Endothelial cell of umbilical vein (primary cell): ENCODE data around the gene RGS6. TPM values are rescaled to one million over a fixed set of nuclear protein-coding genes. Genes with fewer than 3 reads are reported as not detected.

Source experiments
- BruUV-seq: library from RNA; stranded (reverse); fragments of 400-500 nt; replicated peaks from 2 replicates; lab custom pipeline; 2021; lab: Mats Ljungman, UMichigan
- CTCF ChIA-PET: fragments of 300-600, 350-600 bp; sonication (Branson Sonifier 250); formaldehyde crosslinking; loops from one replicate; lab custom pipeline; 2021; ENCODE audit warnings: antibody characterized with exemption, inconsistent platforms; lab: Charles Lee
- POLR2A ChIA-PET: fragments of 300-600, 350-600 bp; sonication (Branson Sonifier 250); formaldehyde crosslinking; loops from one replicate; lab custom pipeline; 2021; ENCODE audit warnings: antibody characterized with exemption, inconsistent platforms; lab: Charles Lee
- DNase-seq: peaks from one replicate; pipeline ENCODE4 v3.0.0-alpha.2; 2011; ENCODE audit warnings: low read depth, low spot score
- FAIRE-seq: peaks from 2 replicates; lab custom pipeline; 2011; peaks lifted over from hg19 to GRCh38; lab: Jason Lieb, UNC
- H2AFZ ChIP-seq: 2 replicates; pipeline ENCODE4 v1.6.0; 2012; ENCODE audit warnings: low read depth, low read length, control low read depth, inconsistent platforms
- H3K27ac ChIP-seq: 2 replicates; pipeline ENCODE4 v1.5.1; 2011; ENCODE audit warnings: low read depth, mild to moderate bottlenecking, control low read depth, low read length, moderate library complexity; ENCODE audit not compliant: insufficient read depth
- H3K27me3 ChIP-seq, 2 experiments: 2 replicates each; pipeline versions ENCODE4 v1.6.0 to v1.6.1; 2011; ENCODE audit warnings: low read length in 2 of 2, mixed read lengths in 1 of 2; ENCODE audit not compliant: control insufficient read depth in 2 of 2, insufficient read depth in 2 of 2
- H3K36me3 ChIP-seq, 2 experiments: 2 replicates in 1 of 2; 3 replicates in 1 of 2; pipeline ENCODE4 v1.5.1; 2011; ENCODE audit warnings: low read length in 2 of 2, mild to moderate bottlenecking in 1 of 2, moderate library complexity in 1 of 2; ENCODE audit not compliant: control insufficient read depth in 2 of 2, insufficient read depth in 2 of 2; ENCODE audit errors: extremely low read depth in 1 of 2
- H3K4me1 ChIP-seq: 3 replicates; pipeline ENCODE4 v1.5.1; 2011; ENCODE audit warnings: mild to moderate bottlenecking, low read length; ENCODE audit not compliant: control insufficient read depth, insufficient read depth; ENCODE audit errors: extremely low read depth
- H3K4me2 ChIP-seq: 2 replicates; pipeline ENCODE4 v1.6.1; 2011; ENCODE audit warnings: low read length, control low read depth, mixed read lengths; ENCODE audit not compliant: insufficient read depth
- H3K4me3 ChIP-seq, 3 experiments: fragments of 200-600 bp in 1 of 3; sonication (generic), shearing (Covaris generic) in 1 of 3; replicated peaks in 1 of 3; 2 replicates each; pipeline ENCODE4 v1.5.1; 2011 to 2016; ENCODE audit warnings: control low read depth in 3 of 3, low read length in 3 of 3, mild to moderate bottlenecking in 2 of 3, inconsistent platforms in 1 of 3, low read depth in 1 of 3, moderate library complexity in 1 of 3; ENCODE audit not compliant: insufficient read depth in 1 of 3
- H3K79me2 ChIP-seq: 2 replicates; pipeline ENCODE4 v1.6.0; 2012; ENCODE audit warnings: low read length, inconsistent platforms; ENCODE audit not compliant: control insufficient read depth, insufficient read depth
- H3K9ac ChIP-seq: replicated peaks from 2 replicates; pipeline ENCODE3; 2011; ENCODE audit warnings: low read length, control low read depth; ENCODE audit not compliant: insufficient read depth; ENCODE audit errors: extremely low read depth
- H3K9me1 ChIP-seq: replicated peaks from 3 replicates; pipeline ENCODE4 v1.6.0; 2011; ENCODE audit warnings: mild to moderate bottlenecking, low read length; ENCODE audit not compliant: control insufficient read depth, insufficient read depth; ENCODE audit errors: extremely low read depth
- H3K9me3 ChIP-seq: replicated peaks from 2 replicates; pipeline ENCODE4 v1.5.1; 2012; ENCODE audit warnings: low read length, inconsistent platforms; ENCODE audit not compliant: control insufficient read depth, insufficient read depth
- H4K20me1 ChIP-seq: replicated peaks from 2 replicates; pipeline ENCODE3; 2011; ENCODE audit warnings: mild to moderate bottlenecking, low read length; ENCODE audit not compliant: control insufficient read depth, insufficient read depth; ENCODE audit errors: extremely low read depth
- POLR2A ChIP-seq: IDR thresholded peaks from 2 replicates; pipeline ENCODE4 v1.6.1; 2012; ENCODE audit warnings: low read depth, mild to moderate bottlenecking, control low read depth, low read length
- dilution Hi-C: fragments of 300-500 bp; cut with MboI; formaldehyde crosslinking; loops from one replicate; pipeline ENCODE4 v1.15.0; 2019; ENCODE audit warnings: low sequenced_read_pairs; ENCODE audit not compliant: extremely low pct_ligation_motif_present
- intact Hi-C: fragments of 100-400 bp; cut with micrococcal nuclease; formaldehyde crosslinking; loops from one replicate; pipeline ENCODE4 v1.10.0; 2022
- polyA plus RNA-seq, 4 experiments: library from polyadenylated mRNA; depleted of rRNA in 3 of 4; stranded (reverse) in 3 of 4; unstranded in 1 of 4; fragments of >200 nt; gene quantifications; 2 replicates each; pipeline versions ENCODE4 v1.2.1 to v1.2.3, GENCODE V29; 2011 to 2012; ENCODE audit warnings: missing spikeins in 1 of 4
- total RNA-seq: library from RNA; stranded (reverse); gene quantifications from 2 replicates; pipeline ENCODE4 v1.2.3, GENCODE V29; 2021
- TF ChIP-seq, protein P1 (sequence below): IDR thresholded peaks from 2 replicates; pipeline ENCODE4 v1.6.1; 2011; ENCODE audit not compliant: insufficient read depth, insufficient read length

The RGS6 gene
- total and polyA plus RNA-seq, 2 donors (not counting 3 experiments of a cell fraction or from before 2014, with no cell fraction given): not detected

DNA sequence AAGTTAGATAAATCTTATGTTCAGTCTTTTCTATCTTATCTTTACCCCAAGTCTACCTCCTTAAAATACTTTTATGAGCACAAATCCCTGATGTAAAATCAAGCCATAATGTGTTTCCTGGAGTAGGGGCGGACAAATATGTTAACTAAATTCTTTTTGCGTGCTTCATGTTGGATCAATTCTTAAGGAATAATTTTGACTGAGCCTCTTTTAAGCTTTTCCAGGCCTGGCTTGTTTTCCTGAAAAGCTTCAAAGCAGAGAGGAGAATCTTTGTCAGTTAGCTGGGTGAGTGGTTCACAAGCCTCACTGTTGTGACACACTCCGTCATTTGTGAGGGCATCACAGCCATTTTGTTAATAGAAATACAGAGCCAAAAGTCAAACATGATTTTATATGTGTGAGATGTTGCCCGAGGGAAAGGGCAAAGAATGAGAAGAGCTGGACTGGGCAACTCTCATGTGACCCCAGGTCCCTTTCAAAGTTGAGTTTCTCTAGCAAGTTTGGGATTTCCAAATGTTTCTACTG lies 468.9 kb downstream of the RGS6 start:
- Histone ChIP-seq H4K20me1 (no peaks in the 10 kb centered on the region), H3K79me2 (no peaks in the 10 kb centered on the region), H3K4me2 (no peak overlapping the region), H3K9ac (no peak overlapping the region), H3K4me1 (no peaks in the 10 kb centered on the region), H3K27me3 (no peaks in the 10 kb centered on the region), H3K36me3 (no peaks in the 10 kb centered on the region), H3K27ac (no peak overlapping the region), H2AFZ (no peak overlapping the region), H3K4me3 (no peak overlapping the region), H3K9me3 (no peaks in the 10 kb centered on the region), H3K9me1 (no peaks in the 10 kb centered on the region)
- dilution Hi-C loops: no loop called here
- TF ChIP-seq, protein P1, sequence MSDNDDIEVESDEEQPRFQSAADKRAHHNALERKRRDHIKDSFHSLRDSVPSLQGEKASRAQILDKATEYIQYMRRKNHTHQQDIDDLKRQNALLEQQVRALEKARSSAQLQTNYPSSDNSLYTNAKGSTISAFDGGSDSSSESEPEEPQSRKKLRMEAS: no peak
- FAIRE-seq (no peak), DNase-seq (no peak)
- BruUV-seq: no TSS peak
- ChIA-PET POLR2A (no interaction called here), CTCF (interaction anchor here (0.6 kb wide), 1 partner anchor 1783 kb away, joined by 3 read pairs; no protein-coding TSS in a partner anchor)
- intact Hi-C loops: no loop called here

DNA sequence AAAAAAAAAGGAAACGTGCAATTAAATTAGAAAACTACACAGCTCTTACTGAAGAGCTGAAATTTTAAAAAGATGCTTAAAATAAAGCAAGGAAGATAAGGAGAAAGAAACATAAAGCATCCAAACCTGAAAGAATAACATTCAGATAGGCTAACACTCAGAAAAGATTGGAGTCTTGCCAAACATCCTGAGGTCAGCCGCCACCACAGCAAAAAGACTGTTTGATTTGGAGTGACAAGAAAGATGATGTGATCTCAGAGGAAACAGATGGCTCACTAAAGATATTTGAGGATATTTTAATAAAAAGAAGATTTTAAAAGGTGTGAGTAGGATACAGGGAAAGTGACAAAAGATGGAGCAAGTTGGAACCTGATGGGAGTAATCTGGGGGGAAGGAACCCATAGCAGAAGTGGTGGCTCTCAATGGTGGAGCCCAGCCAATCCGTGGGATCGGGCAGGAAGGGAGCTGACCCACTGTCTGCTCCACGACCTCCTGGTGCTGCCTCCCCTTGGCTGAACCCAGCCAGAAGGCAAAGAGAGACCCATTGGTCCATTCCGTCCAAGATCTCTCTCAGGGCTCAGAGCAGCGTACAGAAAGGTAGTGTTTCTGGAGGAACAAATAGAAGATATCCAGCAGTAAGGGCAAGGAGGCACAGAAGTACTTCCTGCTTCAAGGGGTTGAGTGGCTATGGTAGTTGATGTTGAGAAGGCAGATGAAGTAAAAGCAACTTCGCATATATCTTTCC lies 469.6 kb downstream of the RGS6 start:
- DNase-seq: no peak
- no peak overlapping the region for H3K4me2 ChIP-seq
- H3K27me3 ChIP-seq: no peaks in the 10 kb centered on the region
- BruUV-seq: no TSS peak
- no peak overlapping the region for H2AFZ ChIP-seq
- H3K4me1 ChIP-seq: no peaks in the 10 kb centered on the region
- intact Hi-C loops (no loop called here), dilution Hi-C loops (no loop called here)
- H3K4me3 ChIP-seq: no peak overlapping the region
- H3K9me1 ChIP-seq: no peaks in the 10 kb centered on the region
- POLR2A ChIA-PET: no interaction called here
- no peaks in the 10 kb centered on the region for H4K20me1 ChIP-seq
- TF ChIP-seq POLR2A: no peak
- H3K9me3 ChIP-seq: no peaks in the 10 kb centered on the region
- no peak overlapping the region for H3K27ac ChIP-seq
- no peak for FAIRE-seq
- CTCF ChIA-PET: interaction anchor here (0.6 kb wide), 1 partner anchor 1784 kb away, joined by 3 read pairs; no protein-coding TSS in a partner anchor
- H3K9ac ChIP-seq: no peak overlapping the region
- H3K79me2 ChIP-seq: no peaks in the 10 kb centered on the region
- no peaks in the 10 kb centered on the region for H3K36me3 ChIP-seq
